GM18511 (cell line): ENCODE results near the gene KCNJ10.
"Not testable (repeated sequence)": the region's sequence is repeated elsewhere in the genome, so short reads cannot be mapped to it uniquely, and the experiment has no call there.

Source experiments
- ATAC-seq: cut with Tn5 transposase; IDR thresholded peaks from one replicate; pipeline ENCODE4 v1.9.1; 2021; ENCODE audit warnings: mild to moderate bottlenecking, moderate library complexity; ENCODE audit not compliant: unreplicated experiment

The KCNJ10 gene

DNA sequence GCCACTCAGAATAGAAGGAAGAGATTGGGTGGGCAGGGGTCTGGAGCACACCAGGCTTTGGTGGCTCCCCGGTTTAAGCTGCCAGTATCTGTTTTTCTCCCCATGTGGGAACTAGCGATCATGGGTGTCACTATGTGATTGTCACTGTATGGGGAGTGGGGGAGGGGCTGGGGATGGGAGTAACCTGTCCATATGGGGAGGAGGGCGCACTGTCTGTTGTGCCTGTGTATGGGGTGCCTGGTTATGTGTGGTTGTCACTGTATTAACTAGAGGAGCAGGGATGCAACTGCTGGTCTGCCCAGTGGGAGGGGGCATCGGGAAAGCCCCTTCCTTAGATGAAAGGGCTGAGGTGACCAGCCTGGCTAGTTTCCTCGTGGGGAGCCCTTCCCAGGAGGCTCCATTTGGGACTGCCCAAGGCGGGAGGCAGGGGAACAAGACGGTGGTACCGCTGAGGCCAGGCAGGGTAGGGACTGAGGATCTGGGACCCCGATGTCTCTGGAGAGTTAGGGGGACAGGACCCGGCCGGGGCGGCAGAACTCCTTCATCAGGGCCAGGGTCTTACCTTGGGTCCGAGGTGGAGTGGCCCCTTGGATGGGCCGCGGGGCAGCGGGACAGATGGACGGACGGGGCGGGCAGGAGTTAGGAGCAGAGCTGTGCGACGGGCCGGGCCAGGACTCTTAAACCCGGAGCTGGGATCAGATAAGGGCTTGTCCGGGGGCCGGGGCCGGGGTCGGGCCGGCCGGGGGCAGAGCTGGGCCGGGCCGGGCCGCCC is at the start of gene KCNJ10:
Gene KCNJ10 (minus strand): TSS at position 701 of the 772 bp plus-strand sequence. CDS start 27,628 bp downstream, outside the sequence.
- no peak for ATAC-seq

DNA sequence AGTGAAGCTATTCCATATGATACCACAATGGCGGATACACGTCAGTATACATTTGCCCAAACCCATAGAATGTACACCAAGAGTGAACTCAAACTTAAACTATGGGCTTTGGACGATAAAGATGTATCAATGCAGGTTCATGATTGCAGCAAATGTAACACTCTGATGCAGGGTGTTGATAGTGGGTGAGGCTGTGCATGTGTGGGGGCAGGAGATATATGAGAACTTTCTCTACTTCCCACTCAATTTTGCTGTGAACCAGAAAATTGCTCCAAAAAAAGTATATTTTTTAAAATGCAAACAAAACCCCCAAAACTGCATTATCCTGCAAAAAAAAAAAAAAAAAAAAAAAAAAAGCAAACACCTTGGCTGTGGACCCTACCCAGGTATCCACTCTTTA is 49.0 kb upstream of the KCNJ10 start:
- ATAC-seq: no peak

DNA sequence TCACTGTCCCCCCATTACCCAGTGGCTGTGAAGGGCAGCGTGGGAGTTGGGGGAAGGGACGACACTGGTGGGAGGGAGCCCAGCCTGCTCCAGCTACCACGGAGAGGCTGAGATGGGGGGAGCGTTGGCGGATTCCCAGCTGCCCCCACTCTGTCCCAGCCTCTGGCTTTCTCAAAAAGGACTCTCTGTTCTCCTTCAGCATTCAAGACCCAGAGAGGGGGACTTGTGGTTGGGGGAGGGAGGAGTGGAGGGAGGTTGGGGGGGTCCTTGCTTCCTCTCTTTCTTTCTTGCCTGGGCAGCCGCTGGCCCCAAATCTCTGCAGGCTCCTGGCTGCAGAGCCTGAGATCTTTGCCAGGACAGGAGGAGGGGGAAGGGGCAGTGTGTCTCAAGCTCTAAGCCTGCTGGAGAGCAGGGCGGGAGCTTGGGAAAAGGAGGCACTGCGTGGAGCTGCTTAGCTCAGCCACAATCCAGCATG is 47.8 kb upstream of the KCNJ10 start:
- no peak for ATAC-seq

DNA sequence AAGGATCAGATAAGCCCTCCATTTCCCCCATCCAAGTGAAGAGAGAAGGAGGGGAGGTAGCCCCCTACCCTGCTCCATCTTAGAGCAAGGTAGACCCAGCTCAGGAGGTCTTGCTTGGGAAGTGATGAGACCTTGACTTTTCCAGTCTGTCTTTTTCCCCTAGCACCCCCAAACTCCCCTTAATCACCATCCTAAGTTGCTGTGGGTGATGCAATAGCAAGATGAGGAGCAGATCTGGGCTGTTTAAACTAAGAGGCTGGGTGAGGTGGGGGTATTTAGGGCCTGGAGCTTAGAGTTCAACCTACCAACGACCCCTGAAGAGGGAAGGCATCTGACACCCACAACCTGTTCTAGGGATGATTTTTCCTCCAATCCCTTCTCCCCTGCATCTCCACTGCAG is 47.3 kb upstream of the KCNJ10 start:
- no peak for ATAC-seq

DNA sequence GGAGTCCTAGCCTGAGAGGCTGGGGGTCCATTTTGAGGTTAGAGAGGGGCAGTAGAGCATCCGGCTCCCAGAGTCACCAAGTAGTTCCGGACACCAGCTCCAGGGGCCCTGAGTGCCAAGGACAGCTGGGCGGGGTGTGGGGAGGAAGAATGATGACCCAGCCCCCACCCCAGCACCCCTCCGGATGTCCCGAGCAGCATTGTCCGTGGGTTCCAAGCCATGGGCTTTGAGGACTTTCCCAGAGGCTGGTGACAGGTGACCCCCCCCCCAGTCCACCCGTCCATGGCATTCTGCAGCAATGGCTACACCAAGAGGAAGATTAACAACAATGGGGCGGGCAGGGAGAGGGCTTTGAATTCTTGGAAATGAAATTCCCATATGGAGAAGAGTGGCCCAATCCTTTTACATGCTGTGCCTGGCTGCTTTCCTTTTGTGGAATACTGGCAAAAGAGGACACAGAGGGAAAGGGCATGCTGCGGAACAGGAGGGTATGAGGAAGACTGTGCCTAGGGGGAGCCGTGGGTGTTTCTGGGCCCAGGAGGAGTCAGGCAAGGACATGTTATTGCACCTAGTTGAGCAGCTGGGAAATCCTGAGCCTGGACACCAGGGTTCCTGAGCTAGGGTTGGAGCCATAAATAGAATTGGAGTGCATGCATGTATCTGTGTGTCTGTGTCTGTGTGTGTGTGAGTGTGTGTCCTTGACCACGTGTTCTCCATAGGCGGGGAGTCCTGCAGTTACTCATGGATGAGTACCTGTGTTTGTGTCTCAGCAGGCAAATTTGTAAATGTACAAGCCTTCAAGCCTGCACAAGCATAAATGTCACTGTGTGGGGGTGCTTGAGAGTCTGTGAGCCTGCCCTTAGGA is 46.6 kb upstream of the KCNJ10 start:
- ATAC-seq: no peak

DNA sequence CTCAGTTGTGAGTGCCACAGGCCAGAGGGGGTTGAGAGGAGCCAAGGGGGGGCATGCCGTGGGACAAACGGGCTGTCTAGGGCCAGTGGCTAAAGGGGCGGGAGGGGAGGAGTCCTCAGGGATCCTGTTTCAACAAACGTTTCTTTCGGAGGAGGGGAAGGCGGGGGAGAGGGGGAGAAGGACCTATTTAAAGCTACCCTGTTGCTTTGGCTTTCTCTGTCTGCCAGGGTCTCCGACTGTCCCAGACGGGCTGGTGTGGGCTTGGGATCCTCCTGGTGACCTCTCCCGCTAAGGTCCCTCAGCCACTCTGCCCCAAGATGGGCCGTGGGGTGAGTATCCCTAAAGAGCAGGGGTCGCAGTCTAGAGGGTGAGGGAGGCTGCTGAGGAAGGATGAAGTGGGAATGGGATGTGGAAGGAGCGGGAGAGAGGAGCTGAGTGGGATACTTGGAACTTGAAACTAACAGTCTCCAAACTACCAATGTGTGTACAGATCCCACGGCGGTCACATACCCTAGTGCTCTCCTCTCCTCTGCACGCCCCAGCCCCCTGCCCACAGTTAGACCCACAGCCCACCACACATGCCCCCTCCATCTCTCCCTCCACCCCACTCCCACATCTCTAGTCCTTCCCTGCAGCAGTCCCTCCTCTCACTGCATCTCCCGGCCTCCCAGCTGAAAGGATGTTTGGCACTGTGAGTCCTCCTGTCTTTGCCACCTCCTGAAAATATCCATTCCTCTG is 45.8 kb upstream of the KCNJ10 start, which contains the start of gene ATP1A2:
Gene ATP1A2 (plus strand): TSS at position 215 of the 738 bp plus-strand sequence. CDS start 103 bp downstream, at position 318.
- ATAC-seq: no peak

DNA sequence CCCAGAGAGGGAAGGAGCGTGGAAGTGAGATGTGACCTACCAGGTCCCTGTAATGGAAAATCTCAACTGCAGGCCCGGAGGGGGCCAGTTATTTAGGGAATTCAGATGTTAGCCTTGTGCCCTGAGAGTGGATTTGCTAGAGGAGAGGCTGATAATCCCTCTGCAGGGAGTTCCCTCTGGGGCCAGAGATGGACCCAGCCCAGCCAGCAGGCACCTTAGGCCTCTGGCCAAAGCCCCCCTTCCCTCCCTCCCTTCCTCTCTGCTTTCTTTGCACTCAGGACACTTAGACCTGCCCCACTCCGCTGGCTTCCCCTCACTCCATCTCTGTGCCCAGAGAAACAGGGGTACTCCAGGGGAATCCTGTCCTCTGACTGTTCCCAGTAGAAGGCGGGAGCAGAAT is 44.1 kb upstream of the KCNJ10 start:
- ATAC-seq: no peak

DNA sequence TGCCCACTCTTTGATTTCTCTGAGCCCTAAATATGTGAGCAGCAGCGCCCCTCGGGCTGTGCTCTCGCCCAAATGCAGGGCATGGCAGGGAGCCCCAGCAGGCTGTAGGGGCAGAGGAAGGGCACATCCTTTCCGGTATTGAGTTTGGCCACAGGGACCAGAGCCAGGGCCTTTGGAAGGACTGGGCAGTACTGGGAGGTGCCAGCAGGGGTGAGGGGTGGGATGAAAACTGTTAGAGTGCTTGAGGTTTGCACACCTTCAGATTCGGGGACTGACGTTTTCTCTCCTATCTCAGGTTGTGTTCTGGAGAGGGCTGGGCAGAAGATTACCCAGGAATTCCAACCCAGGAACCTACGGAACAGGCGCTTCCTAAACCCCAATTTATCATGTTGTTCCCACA is 43.4 kb upstream of the KCNJ10 start:
- ATAC-seq: no peak

DNA sequence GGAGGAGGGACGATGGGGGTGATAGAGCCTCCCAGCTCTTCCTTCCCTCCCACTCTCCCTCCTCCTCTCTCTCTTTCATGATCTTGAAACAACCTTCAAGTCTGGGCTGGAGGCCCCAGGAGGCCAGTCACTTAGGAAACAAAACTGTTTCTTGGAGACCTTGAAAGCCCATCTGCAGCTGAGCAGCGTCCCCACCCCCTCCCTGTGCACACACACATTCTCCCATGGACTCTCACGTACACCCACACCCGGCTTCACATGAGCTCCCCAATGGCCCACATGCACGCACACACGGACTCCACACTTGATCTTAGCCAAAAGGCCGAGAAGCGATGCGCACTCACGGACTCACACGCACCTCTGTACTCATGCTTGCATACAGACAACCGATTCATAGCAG is 42.4 kb upstream of the KCNJ10 start:
- no peak for ATAC-seq

DNA sequence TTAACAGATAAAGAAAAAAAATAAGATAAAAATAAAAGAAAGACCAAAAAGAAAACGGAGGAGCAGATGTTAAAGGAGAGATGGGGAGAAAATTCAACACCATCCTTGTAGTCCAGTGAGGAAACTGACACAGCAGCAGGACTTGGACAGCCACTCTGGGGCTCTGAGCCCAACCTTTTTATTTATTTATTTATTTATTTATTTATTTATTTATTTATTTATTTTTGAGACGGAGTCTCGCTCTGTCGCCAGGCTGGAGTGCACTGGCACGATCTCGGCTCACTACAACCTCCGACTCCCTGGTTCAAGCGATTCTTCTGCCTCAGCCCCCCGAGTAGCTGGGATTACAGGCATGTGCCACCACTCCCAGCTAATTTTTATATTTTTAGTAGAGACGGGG is 41.5 kb upstream of the KCNJ10 start:
- not testable (repeated sequence) for ATAC-seq

DNA sequence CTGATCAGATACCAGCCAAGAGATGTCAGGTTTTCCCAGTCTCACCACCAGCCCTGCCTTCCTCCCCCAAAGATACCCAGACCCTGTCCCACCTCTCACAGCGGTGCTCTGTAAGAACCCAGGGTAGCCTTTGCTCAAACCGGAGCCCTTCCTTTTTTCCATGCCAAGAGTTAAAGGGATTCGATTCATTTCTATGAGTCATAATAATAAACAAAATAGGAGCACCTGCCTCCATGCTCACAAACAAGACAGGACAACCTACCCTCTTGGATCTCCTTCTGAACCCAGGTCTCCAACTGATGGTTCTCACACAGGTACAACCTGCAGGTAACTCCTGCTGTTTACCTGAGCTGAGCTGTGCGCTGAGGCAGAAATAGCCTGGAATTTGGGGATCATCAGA is 39.7 kb upstream of the KCNJ10 start:
- no peak for ATAC-seq

DNA sequence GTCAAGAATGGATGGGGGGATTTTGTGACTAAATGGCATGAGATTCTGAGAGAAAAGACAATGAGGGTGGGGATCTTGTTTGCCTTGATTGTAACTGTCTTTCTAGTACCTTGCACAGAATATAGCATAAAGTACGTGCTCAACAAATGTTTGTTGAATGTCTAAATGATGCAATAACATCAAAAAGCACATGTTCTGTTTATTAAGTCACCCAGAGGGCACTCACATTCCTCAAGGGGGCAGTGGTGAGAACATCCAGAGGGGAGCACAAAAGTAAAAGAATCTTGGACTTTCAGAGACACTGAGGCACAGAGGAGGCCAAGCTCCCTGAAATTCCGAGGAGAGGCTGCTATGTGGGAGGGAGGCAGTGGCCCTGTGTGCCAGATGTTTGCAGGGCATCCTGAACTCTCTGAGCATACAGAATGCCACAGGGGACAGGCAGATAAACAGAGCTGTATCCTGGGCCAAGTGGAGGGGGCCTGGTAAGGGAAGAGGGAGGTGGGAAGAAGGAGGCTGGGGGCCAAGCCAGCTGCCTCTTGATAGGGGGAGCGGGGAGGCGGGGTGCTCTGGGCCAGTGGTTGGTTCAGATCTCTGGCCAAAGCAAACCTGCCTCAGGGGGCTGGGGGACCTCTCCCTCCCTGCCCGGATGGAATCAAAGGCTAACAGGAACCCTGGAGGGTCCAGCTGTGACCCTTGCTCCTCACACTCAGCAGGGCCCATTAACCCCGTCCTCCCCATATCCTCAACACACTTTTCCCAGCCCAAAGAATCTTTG is 39.1 kb upstream of the KCNJ10 start:
- no peak for ATAC-seq

DNA sequence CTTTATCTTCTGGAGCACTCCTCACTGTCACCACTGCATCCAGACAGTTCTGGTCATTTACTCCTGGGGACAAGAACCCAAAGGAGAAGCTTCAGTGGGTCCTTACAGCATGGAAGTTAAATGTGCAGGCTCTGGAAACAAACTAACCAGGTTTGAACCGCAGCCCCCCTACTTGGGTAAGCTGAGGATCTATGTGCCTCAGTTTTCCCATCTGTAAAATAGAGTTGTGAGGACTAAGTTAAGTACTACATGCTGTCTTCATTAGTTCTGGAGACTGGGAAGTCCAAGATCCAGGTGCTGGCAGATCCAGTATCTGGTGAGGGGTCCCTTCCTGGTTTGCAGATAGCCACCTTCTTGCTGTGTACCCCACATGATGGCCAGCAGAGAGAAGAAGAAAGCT is 37.6 kb upstream of the KCNJ10 start:
- ATAC-seq: no peak

DNA sequence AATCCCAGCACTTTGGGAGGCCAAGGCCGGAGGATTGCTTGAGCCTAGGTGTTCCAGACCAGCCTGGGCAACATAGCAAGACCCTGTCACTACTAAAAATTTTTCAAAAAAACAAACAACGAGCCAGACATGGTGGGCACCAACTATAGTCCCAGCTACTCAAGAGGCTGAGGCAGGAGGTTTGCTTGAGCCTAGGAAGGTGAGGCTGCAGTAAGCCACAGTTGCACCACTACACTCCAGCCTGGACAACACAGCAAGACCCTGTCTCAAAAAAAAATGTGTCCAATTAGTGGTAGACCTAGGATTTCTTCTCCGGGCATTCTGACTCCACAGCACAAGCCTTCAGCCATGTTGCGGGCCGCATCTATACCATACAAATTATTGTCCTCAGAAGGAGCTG is 35.2 kb upstream of the KCNJ10 start:
- no peak for ATAC-seq

DNA sequence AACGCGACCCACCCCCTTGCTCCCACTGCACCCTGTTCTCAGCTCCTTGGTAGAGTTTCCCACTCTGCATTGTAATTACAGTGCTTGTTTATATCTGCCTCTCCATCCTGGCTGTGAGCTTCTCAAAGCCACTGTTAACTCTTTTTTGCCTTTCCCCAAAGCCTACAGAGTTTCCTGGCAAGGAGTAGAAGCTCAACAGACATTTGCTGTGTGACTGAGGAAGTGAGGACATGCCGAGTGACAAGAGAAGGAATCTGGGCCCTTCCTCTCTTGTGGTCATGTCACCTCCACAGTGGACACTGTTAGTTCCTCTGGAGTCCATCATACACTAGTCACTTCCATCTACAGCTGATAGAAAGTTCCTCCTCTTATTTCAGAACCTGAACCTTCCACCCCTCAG is 34.5 kb upstream of the KCNJ10 start:
- no peak for ATAC-seq

DNA sequence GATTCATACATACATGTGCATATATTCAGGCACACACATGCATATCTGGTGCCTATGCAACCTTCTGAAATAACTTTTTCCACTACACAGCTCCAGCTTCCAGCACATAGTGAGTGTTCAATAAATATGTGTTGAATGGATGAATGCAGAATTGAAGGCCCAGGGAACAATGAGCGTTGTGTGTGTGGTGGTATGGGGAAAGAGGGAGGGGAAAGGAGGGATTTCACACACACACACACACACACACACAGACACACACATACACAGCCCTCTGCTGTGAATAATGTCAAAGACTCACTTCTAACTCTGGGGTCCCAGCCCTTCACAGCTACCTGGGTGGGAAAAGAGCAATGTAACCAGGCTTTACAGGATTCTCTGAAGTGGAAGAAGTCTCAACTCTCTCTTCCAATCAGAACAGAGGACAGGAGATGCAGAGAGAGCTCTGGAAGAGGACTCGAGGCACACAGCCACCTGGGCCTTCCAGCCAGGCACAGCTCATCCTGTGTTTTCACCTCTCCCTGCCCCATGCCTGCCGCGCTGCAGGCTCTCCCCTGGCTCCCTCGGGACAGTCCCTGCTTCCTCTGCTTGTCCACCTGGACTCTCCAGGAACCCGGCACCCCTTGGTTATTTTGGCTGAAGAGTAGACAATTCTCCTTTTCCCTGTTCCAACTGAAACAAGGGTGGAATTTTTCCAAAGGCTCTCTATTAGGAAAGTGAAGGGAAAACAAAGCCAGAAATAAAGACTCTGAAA is 33.9 kb upstream of the KCNJ10 start:
- no peak for ATAC-seq

DNA sequence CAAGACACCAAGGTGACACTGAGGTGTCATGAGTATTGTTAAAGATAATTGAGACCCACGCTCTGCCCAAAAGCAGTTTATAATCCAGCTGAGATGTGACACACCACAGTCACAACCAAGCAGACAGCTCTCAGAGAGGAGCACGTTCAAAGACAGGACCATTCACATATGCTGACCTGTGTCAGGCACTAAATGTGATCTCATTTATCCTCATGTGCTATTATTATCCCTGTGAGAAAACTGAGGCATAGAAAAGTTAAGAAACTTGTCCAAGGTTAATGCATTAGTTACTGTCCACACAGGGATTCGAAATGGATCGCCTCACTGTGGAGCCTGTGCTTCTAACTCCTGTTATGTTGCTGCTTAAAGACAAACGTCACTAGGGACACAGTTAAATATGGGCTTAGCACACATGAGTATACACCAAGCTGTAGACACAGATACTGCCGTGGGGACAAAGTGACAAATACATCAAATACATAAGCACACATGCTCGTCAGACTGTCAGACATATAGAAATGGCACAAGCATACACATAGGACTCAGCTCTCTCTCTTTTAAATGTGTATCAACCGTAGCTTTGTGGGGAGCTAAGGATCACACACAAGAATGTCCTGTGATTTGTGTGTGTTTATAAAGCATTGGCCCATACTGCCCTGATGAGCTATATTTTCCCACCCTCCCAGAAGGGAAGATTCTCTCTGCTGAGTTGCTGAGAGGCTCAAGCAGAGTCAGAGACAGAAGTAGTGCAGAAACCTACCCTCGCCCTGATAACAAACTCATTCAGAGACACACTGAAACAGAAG is 32.0 kb upstream of the KCNJ10 start:
- ATAC-seq: no peak

DNA sequence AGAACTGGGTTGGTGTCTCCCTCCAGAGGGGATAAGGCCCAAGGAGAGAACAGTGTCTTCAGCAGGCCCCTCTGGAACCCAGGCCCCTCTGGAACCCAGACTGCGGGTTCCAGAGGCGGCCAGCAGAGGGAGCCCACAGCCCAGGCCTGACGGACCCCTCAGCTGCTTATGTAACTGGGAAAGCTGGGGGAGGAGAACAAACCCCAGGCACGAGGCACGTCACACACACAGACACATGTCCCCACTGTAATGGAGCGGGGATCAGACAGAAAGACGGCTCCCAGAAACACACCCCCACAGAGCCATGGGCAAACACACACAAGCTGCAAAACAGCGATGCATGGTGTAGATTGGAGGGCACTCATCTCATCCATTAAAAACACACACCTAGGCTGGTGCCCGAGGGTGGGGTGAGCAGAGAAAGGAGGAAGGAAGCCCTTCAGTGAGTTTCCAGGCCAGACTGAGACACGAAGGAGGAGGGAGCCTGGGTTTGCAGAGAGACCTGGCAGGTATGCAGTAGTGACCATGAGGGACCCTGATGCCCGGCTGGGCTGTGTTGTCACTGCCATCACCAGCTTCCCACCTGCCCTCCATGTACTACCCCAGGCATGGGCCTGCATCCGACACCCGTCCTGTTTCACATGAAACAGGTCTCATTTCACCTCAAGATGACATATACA is 31.2 kb upstream of the KCNJ10 start:
- ATAC-seq: peak; percentile 25
